ENCODE measurements around the gene IKBKE.

IKBKE gene

GRCh38 chr1:206471415-206471801, 1.1 kb downstream of the IKBKE start:
- no peak for TF ChIP-seq CTCF (IDR thresholded peaks at IDR 0.05; ENCODE audit: low read depth, low read length)
- peak overlapping the region; percentile 84 to 93 for H3K4me3 ChIP-seq (replicated peaks in 1 of 2; ENCODE audit: low read depth in 2 of 2, low read length in 2 of 2)
- no peak for DNase-seq (ENCODE audit: low read depth in 2 of 2)

- H3K4me3 ChIP-seq (replicated peaks in 1 of 2; ENCODE audit: low read depth in 2 of 2, low read length in 2 of 2) = peak overlapping the region in 1 of 2 donors; percentile 10
- no peak for TF ChIP-seq CTCF (IDR thresholded peaks at IDR 0.05; ENCODE audit: low read depth, low read length)
- no peak for DNase-seq (ENCODE audit: low read depth in 2 of 2)
These were observed 1.7 kb downstream of the IKBKE start for GRCh38 chr1:206472024-206472423.

GRCh38 chr1:206472454-206472853, 2.2 kb downstream of the IKBKE start:
- peak; percentile 70 to 89 for DNase-seq (ENCODE audit: low read depth in 2 of 2)
- H3K4me3 ChIP-seq (replicated peaks in 1 of 2; ENCODE audit: low read depth in 2 of 2, low read length in 2 of 2) = no peak overlapping the region
- TF ChIP-seq CTCF (IDR thresholded peaks at IDR 0.05; ENCODE audit: low read depth, low read length) = no peak

GRCh38 chr1:206472886-206473285, 2.6 kb downstream of the IKBKE start:
- H3K4me3 ChIP-seq (replicated peaks in 1 of 2; ENCODE audit: low read depth in 2 of 2, low read length in 2 of 2) = peak overlapping the region in 1 of 2 donors; percentile 14
- TF ChIP-seq CTCF (IDR thresholded peaks at IDR 0.05; ENCODE audit: low read depth, low read length) = no peak
- DNase-seq (ENCODE audit: low read depth in 2 of 2) = no peak

GRCh38 chr1:206476058-206476457, 5.8 kb downstream of the IKBKE start:
- no peak for TF ChIP-seq CTCF (IDR thresholded peaks at IDR 0.05; ENCODE audit: low read depth, low read length)
- no peak for DNase-seq (ENCODE audit: low read depth in 2 of 2)
- H3K4me3 ChIP-seq (replicated peaks in 1 of 2; ENCODE audit: low read depth in 2 of 2, low read length in 2 of 2) = no peak overlapping the region

- H3K4me3 ChIP-seq (replicated peaks in 1 of 2; ENCODE audit: low read depth in 2 of 2, low read length in 2 of 2) = no peak overlapping the region
- DNase-seq (ENCODE audit: low read depth in 2 of 2) = no peak
- TF ChIP-seq CTCF (IDR thresholded peaks at IDR 0.05; ENCODE audit: low read depth, low read length) = no peak
These were observed 6.3 kb downstream of the IKBKE start for GRCh38 chr1:206476591-206476990.

GRCh38 chr1:206477110-206477509, 6.8 kb downstream of the IKBKE start:
- no peak for TF ChIP-seq CTCF (IDR thresholded peaks at IDR 0.05; ENCODE audit: low read depth, low read length)
- H3K4me3 ChIP-seq (replicated peaks in 1 of 2; ENCODE audit: low read depth in 2 of 2, low read length in 2 of 2) = no peak overlapping the region
- DNase-seq (ENCODE audit: low read depth in 2 of 2) = no peak

Data from cardiac fibroblast (primary cell).